Sigmoid colon (tissue), 4 donors: Measurements from ENCODE around the gene ERBB2.

Experiments
- CTCF ChIP-seq, 4 experiments: fragments of 450-650 bp in 3 of 4; fragments of 200-600 bp in 1 of 4; IDR thresholded peaks; one replicate each; pipeline ENCODE4 v1.5.1; 2016 to 2019; ENCODE audit warnings: antibody characterized with exemption in 4 of 4, mild to moderate bottlenecking in 3 of 4, moderate library complexity in 2 of 4
- POLR2A ChIP-seq, 2 donors: fragments of 450-650 bp; IDR thresholded peaks; one replicate each; pipeline ENCODE4 v1.6.1; 2016; ENCODE audit warnings: antibody characterized with exemption in 2 of 2, mild to moderate bottlenecking in 2 of 2, moderate library complexity in 2 of 2
- POLR2AphosphoS5 ChIP-seq, 4 donors: sonication (generic); formaldehyde crosslinking; IDR thresholded peaks; one replicate each; pipeline ENCODE4 v1.6.1; 2017; ENCODE audit warnings: antibody characterized with exemption in 4 of 4

DNA sequence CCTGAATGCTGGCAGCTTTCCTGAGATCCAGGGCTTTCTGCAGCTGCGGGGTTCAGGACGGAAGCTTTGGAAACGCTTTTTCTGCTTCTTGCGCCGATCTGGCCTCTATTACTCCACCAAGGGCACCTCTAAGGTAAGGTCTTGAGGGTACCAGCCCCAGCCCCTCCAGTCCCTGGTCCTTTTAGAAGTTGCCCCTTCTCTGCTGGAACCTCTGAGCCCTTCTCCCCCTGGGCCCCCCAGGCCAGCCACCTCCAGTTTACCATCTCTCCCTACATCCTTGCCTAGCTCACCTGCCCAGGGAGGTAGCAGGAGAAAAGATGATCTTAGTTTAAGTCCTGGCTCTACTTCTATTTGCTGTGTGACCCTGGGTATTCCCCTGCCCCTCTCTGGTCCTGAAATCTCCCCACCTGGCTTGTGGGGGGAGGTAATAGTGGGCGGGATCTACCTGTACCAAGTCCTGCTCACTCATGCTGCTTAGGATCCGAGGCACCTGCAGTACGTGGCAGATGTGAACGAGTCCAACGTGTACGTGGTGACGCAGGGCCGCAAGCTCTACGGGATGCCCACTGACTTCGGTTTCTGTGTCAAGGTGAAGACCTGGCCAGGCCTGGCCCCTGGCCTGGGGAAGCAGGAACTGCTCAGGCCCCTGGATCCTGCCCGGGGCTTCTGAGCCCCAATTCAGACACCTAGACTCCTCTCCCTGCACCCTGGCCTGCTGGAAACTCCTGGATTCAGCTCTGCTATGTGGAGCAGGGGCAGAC, 44.4 kb downstream of the ERBB2 start:
- TF ChIP-seq CTCF (IDR thresholded peaks at IDR 0.05) (no peak), POLR2A (IDR thresholded peaks at IDR 0.05) (no peak), POLR2AphosphoS5 (IDR thresholded peaks at IDR 0.05) (no peak)
